Hepatocyte (in vitro differentiated cells): ENCODE data around the gene CTXND1. TPM values are rescaled to one million over a fixed set of nuclear protein-coding genes. Genes with fewer than 3 reads are reported as not detected.

ENCODE experiments used
- DNase-seq: peaks from one replicate; pipeline ENCODE4 v3.0.0-alpha.2; 2016; ENCODE audit warnings: low spot score
- H2AFZ ChIP-seq: fragments of 200-600 bp; sonication (generic); 2 replicates; pipeline ENCODE4 v1.6.0; 2016; ENCODE audit warnings: antibody characterized with exemption, mild to moderate bottlenecking
- H3K27ac ChIP-seq: fragments of 200-600 bp; sonication (generic); 2 replicates; pipeline ENCODE4 v1.5.1; 2016; ENCODE audit warnings: mild to moderate bottlenecking
- H3K27me3 ChIP-seq: fragments of 200-600 bp; sonication (generic); 2 replicates; pipeline ENCODE4 v1.6.1; 2016
- H3K36me3 ChIP-seq: fragments of 200-600 bp; sonication (generic); replicated peaks from 2 replicates; pipeline ENCODE4 v1.5.1; 2016; ENCODE audit warnings: low read depth; ENCODE audit not compliant: insufficient read depth
- H3K4me1 ChIP-seq: fragments of 200-600 bp; sonication (generic); 2 replicates; pipeline ENCODE4 v1.5.1; 2016; ENCODE audit warnings: mild to moderate bottlenecking, moderate library complexity; ENCODE audit not compliant: insufficient read depth
- H3K4me2 ChIP-seq: fragments of 200-600 bp; sonication (generic); 2 replicates; pipeline ENCODE4 v1.6.0; 2016
- H3K4me3 ChIP-seq: fragments of 200-600 bp; sonication (generic); 2 replicates; pipeline ENCODE4 v1.5.1; 2016; ENCODE audit warnings: mild to moderate bottlenecking
- H3K79me2 ChIP-seq: fragments of 200-600 bp; sonication (generic); 2 replicates; pipeline ENCODE4 v1.6.0; 2017; ENCODE audit warnings: mild to moderate bottlenecking
- H3K9me2 ChIP-seq: fragments of 200-600 bp; sonication (generic); replicated peaks from 2 replicates; pipeline ENCODE4 v1.6.0; 2017; ENCODE audit warnings: mild to moderate bottlenecking; ENCODE audit not compliant: insufficient read depth
- H3K9me3 ChIP-seq: fragments of 200-600 bp; sonication (generic); 2 replicates; pipeline ENCODE4 v1.5.1; 2016; ENCODE audit warnings: low read depth, mild to moderate bottlenecking
- H4K20me1 ChIP-seq: fragments of 200-600 bp; sonication (generic); 2 replicates; pipeline ENCODE4 v1.6.0; 2016; ENCODE audit warnings: mild to moderate bottlenecking; ENCODE audit not compliant: insufficient read depth, poor library complexity, severe bottlenecking
- CTCF ChIP-seq: fragments of 200-600 bp; sonication (generic); IDR thresholded peaks from 2 replicates; pipeline ENCODE4 v1.5.1; 2016; ENCODE audit warnings: antibody characterized with exemption, mild to moderate bottlenecking; ENCODE audit not compliant: poor library complexity
- EZH2 ChIP-seq: fragments of 200-600 bp; sonication (generic); IDR thresholded peaks from 2 replicates; pipeline ENCODE4 v1.6.1; 2016; ENCODE audit warnings: antibody characterized with exemption, mild to moderate bottlenecking, borderline replicate concordance
- EZH2phosphoT487 ChIP-seq: fragments of 200-600 bp; sonication (generic); IDR thresholded peaks from one replicate; pipeline ENCODE4 v1.6.1; 2018; ENCODE audit warnings: antibody characterized with exemption, mild to moderate bottlenecking, low read depth, moderate library complexity; ENCODE audit not compliant: unreplicated experiment, severe bottlenecking
- WGBS: methylation state at CpG from one replicate; pipeline ENCODE4 v1.1.6; 2016; ENCODE audit warnings: low lambda C conversion rate; ENCODE audit errors: missing lambda C conversion rate; 5-methylcytosine and 5-hydroxymethylcytosine counted together
- polyA plus RNA-seq: library from polyadenylated mRNA; unstranded; fragments of >200 nt; fragmentation: Nextera tagmentation; extraction: Ambion mirVana; gene quantifications from 2 replicates; pipeline ENCODE4 v1.2.1, GENCODE V29; 2016
- total RNA-seq: library from RNA; depleted of rRNA; stranded (reverse); fragments of >200 nt; gene quantifications from 2 replicates; pipeline ENCODE4 v1.2.3, GENCODE V29; 2014

CTXND1 gene
- total and polyA plus RNA-seq, 2 experiments from 2014 or later = 1.4 to 1.5 TPM

GRCh38 chr15:80219955-80220354 is 32.1 kb downstream of the CTXND1 start:
- Histone ChIP-seq H3K27me3 (no peaks in the 10 kb centered on the region), H4K20me1 (no peaks in the 10 kb centered on the region), H3K4me2 (no peak overlapping the region), H3K36me3 (no peaks in the 10 kb centered on the region), H3K4me1 (no peaks in the 10 kb centered on the region), H3K4me3 (no peak overlapping the region), H3K79me2 (no peaks in the 10 kb centered on the region), H3K27ac (no peak overlapping the region), H3K9me2 (no peaks in the 10 kb centered on the region), H2AFZ (no peak overlapping the region), H3K9me3 (no peaks in the 10 kb centered on the region)
- 60% methylated on average over 2 of the region's 2 CpGs for WGBS
- no peak for TF ChIP-seq EZH2
- no peak for TF ChIP-seq EZH2phosphoT487
- TF ChIP-seq CTCF = no peak
- DNase-seq = no peak

GRCh38 chr15:80217327-80217900 is 34.6 kb downstream of the CTXND1 start:
- TF ChIP-seq CTCF = no peak
- TF ChIP-seq EZH2phosphoT487 = no peak
- no peak for TF ChIP-seq EZH2
- H3K36me3 ChIP-seq = no peaks in the 10 kb centered on the region
- 97% methylated on average over 4 of the region's 4 CpGs for WGBS

GRCh38 chr15:80216911-80217310 is 35.1 kb downstream of the CTXND1 start:
- Histone ChIP-seq H3K27me3 (no peaks in the 10 kb centered on the region), H3K36me3 (no peaks in the 10 kb centered on the region), H2AFZ (no peak overlapping the region), H3K79me2 (no peaks in the 10 kb centered on the region), H3K4me1 (no peaks in the 10 kb centered on the region), H3K9me3 (no peaks in the 10 kb centered on the region), H3K9me2 (no peaks in the 10 kb centered on the region), H3K4me2 (no peak overlapping the region), H3K4me3 (no peak overlapping the region), H3K27ac (no peak overlapping the region), H4K20me1 (no peaks in the 10 kb centered on the region)
- no peak for TF ChIP-seq CTCF
- TF ChIP-seq EZH2phosphoT487 = no peak
- no peak for TF ChIP-seq EZH2
- no peak for DNase-seq
- WGBS = 95% methylated on average over 1 of the region's 1 CpG

More at GRCh38 chr15:80217327-80217900, 34.6 kb downstream of the CTXND1 start:
- H4K20me1 ChIP-seq = no peaks in the 10 kb centered on the region
- H3K27ac ChIP-seq = no peak overlapping the region
- no peaks in the 10 kb centered on the region for H3K27me3 ChIP-seq
- H3K4me3 ChIP-seq = no peak overlapping the region
- H3K79me2 ChIP-seq = no peaks in the 10 kb centered on the region
- no peaks in the 10 kb centered on the region for H3K9me3 ChIP-seq
- H3K4me1 ChIP-seq = no peaks in the 10 kb centered on the region
- H3K9me2 ChIP-seq = no peaks in the 10 kb centered on the region
- no peak for DNase-seq
- no peak overlapping the region for H3K4me2 ChIP-seq
- H2AFZ ChIP-seq = no peak overlapping the region

- Histone ChIP-seq H3K4me2 (no peak overlapping the region), H3K9me2 (no peaks in the 10 kb centered on the region), H3K4me3 (no peak overlapping the region), H3K27ac (no peak overlapping the region), H4K20me1 (no peaks in the 10 kb centered on the region), H3K27me3 (no peaks in the 10 kb centered on the region), H3K4me1 (no peaks in the 10 kb centered on the region), H3K9me3 (no peaks in the 10 kb centered on the region), H3K36me3 (no peaks in the 10 kb centered on the region), H2AFZ (no peak overlapping the region), H3K79me2 (no peaks in the 10 kb centered on the region)
- DNase-seq = no peak
- WGBS = 92% methylated on average over 5 of the region's 5 CpGs
- TF ChIP-seq EZH2phosphoT487 = no peak
- TF ChIP-seq CTCF = no peak
- TF ChIP-seq EZH2 = no peak
These were observed 35.9 kb downstream of the CTXND1 start for GRCh38 chr15:80216141-80216540.
